Keratinocyte (primary cell): Measurements from ENCODE around the gene PRIMPOL.

Experiments used
- CTCF ChIP-seq, 3 experiments: IDR thresholded peaks in 1 of 3; conservative IDR thresholded peaks in 1 of 3; optimal IDR thresholded peaks in 1 of 3; 2 replicates in 2 of 3; 3 replicates in 1 of 3; pipeline versions ENCODE3 to v1.5.1; 2011; ENCODE audit warnings: low read length in 3 of 3, mild to moderate bottlenecking in 3 of 3, moderate library complexity in 2 of 3, control low read depth in 1 of 3, inconsistent platforms in 1 of 3; ENCODE audit not compliant: insufficient read depth in 2 of 3; ENCODE audit errors: extremely low read depth in 1 of 3
- EZH2 ChIP-seq: IDR thresholded peaks from one replicate; pipeline ENCODE4 v1.6.1; 2012; ENCODE audit warnings: inconsistent platforms, mild to moderate bottlenecking, low read length, moderate library complexity

GRCh38 chr4:184620212-184620867 is 29.2 kb upstream of the PRIMPOL start:
- TF ChIP-seq EZH2 (no peak), CTCF (optimal IDR thresholded peaks at IDR 0.05 in 1 of 3, IDR thresholded peaks at IDR 0.05 in 1 of 3, conservative IDR thresholded peaks at IDR 0.05 in 1 of 3; ENCODE audit: extremely low read depth in 1 of 3, insufficient read depth in 2 of 3, low read length in 3 of 3) (no peak)
